ENCODE data around the gene SUV39H2.

Gene SUV39H2, protein sequence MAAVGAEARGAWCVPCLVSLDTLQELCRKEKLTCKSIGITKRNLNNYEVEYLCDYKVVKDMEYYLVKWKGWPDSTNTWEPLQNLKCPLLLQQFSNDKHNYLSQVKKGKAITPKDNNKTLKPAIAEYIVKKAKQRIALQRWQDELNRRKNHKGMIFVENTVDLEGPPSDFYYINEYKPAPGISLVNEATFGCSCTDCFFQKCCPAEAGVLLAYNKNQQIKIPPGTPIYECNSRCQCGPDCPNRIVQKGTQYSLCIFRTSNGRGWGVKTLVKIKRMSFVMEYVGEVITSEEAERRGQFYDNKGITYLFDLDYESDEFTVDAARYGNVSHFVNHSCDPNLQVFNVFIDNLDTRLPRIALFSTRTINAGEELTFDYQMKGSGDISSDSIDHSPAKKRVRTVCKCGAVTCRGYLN

GRCh38 chr10:14878266-14879123 is at the start of gene SUV39H2:
Gene SUV39H2 (plus strand): TSS chr10:14878866. CDS start chr10:14878889, 23 bp downstream.
- Histone ChIP-seq H3K36me3 (ENCODE audit: control insufficient read depth, low read length) (peaks cover 51% of the 10 kb centered on the region), H4K20me1 (ENCODE audit: control insufficient read depth, insufficient read depth, low read depth, low read length) (no peaks in the 10 kb centered on the region), H3K4me3 (ENCODE audit: low read length) (peak within 1 kb of the TSS; percentile 93), H3K27me3 (ENCODE audit: control insufficient read depth, low read length) (no peaks in the 10 kb centered on the region), H3K9me2 (replicated peaks; ENCODE audit: control insufficient read depth, low read length) (no peaks in the 10 kb centered on the region), H3K27ac (ENCODE audit: low read depth, low read length) (peak within 1 kb of the TSS; percentile 50), H3K9me3 (ENCODE audit: control insufficient read depth, insufficient read depth, low read length) (no peaks in the 10 kb centered on the region), H3K79me2 (ENCODE audit: control insufficient read depth, low read length) (peaks cover 77% of the 10 kb centered on the region), H3K4me1 (ENCODE audit: control insufficient read depth, low read length) (peaks cover 29% of the 10 kb centered on the region), H3K4me2 (ENCODE audit: low read length) (peak within 1 kb of the TSS; percentile 77), H3F3A (ENCODE audit: control insufficient read depth, insufficient read depth) (peaks cover 13% of the 10 kb centered on the region; the same call in 1 of the 2 replicates)
- TF ChIP-seq, protein P1, sequence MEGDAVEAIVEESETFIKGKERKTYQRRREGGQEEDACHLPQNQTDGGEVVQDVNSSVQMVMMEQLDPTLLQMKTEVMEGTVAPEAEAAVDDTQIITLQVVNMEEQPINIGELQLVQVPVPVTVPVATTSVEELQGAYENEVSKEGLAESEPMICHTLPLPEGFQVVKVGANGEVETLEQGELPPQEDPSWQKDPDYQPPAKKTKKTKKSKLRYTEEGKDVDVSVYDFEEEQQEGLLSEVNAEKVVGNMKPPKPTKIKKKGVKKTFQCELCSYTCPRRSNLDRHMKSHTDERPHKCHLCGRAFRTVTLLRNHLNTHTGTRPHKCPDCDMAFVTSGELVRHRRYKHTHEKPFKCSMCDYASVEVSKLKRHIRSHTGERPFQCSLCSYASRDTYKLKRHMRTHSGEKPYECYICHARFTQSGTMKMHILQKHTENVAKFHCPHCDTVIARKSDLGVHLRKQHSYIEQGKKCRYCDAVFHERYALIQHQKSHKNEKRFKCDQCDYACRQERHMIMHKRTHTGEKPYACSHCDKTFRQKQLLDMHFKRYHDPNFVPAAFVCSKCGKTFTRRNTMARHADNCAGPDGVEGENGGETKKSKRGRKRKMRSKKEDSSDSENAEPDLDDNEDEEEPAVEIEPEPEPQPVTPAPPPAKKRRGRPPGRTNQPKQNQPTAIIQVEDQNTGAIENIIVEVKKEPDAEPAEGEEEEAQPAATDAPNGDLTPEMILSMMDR (IDR thresholded peaks at IDR 0.05; ENCODE audit: low read depth, low read length, poor library complexity, severe bottlenecking), result peak; percentile 25
- TF ChIP-seq EZH2phosphoT487 (IDR thresholded peaks at IDR 0.05; ENCODE audit: borderline replicate concordance, low read length), result no peak

DNA sequence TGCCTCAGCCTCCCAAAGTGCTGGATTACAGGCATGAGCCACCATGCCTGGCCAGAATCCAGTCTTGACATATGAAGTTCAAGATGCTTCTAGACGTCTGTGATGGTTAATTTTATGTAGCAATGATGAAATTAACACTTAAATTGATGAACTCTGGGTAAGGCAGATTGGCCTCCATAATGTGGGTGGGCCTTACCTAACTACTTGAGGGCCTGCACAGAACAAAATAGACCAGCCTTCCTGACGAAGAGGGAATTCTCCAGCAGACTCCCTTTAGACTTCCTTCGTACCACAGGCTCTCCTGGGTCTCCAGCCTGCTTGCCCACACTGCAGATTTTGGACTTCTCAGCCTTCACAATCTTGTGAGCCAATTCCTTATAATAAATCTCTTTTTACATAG is 45.6 kb upstream of the SUV39H2 start:
- H3K27me3 ChIP-seq (ENCODE audit: control insufficient read depth, low read length), result no peaks in the 10 kb centered on the region
- TF ChIP-seq, protein P1 (IDR thresholded peaks at IDR 0.05; ENCODE audit: low read depth, low read length, poor library complexity, severe bottlenecking), result no peak
- TF ChIP-seq EZH2phosphoT487 (IDR thresholded peaks at IDR 0.05; ENCODE audit: borderline replicate concordance, low read length), result no peak
- H3K27ac ChIP-seq (ENCODE audit: low read depth, low read length), result no peak overlapping the region
- H3K4me2 ChIP-seq (ENCODE audit: low read length), result no peak overlapping the region
- H3K9me2 ChIP-seq (replicated peaks; ENCODE audit: control insufficient read depth, low read length), result no peaks in the 10 kb centered on the region
- no peak overlapping the region for H3K4me3 ChIP-seq (ENCODE audit: low read length)
- no peaks in the 10 kb centered on the region for H3K9me3 ChIP-seq (ENCODE audit: control insufficient read depth, insufficient read depth, low read length)
- no peaks in the 10 kb centered on the region for H3K36me3 ChIP-seq (ENCODE audit: control insufficient read depth, low read length)
- no peaks in the 10 kb centered on the region for H3F3A ChIP-seq (ENCODE audit: control insufficient read depth, insufficient read depth)
- H4K20me1 ChIP-seq (ENCODE audit: control insufficient read depth, insufficient read depth, low read depth, low read length), result no peaks in the 10 kb centered on the region
- H3K79me2 ChIP-seq (ENCODE audit: control insufficient read depth, low read length), result peaks cover 7% of the 10 kb centered on the region
- H3K4me1 ChIP-seq (ENCODE audit: control insufficient read depth, low read length), result peaks cover 10% of the 10 kb centered on the region

- Histone ChIP-seq H3K4me3 (ENCODE audit: low read length) (no peak overlapping the region), H3K9me3 (ENCODE audit: control insufficient read depth, insufficient read depth, low read length) (no peaks in the 10 kb centered on the region), H3K27me3 (ENCODE audit: control insufficient read depth, low read length) (no peaks in the 10 kb centered on the region), H3K4me2 (ENCODE audit: low read length) (no peak overlapping the region), H4K20me1 (ENCODE audit: control insufficient read depth, insufficient read depth, low read depth, low read length) (peaks cover 9% of the 10 kb centered on the region), H3F3A (ENCODE audit: control insufficient read depth, insufficient read depth) (peaks cover 2% of the 10 kb centered on the region; the same call in 1 of the 2 replicates), H3K36me3 (ENCODE audit: control insufficient read depth, low read length) (peaks cover 25% of the 10 kb centered on the region), H3K4me1 (ENCODE audit: control insufficient read depth, low read length) (peaks cover 20% of the 10 kb centered on the region), H3K27ac (ENCODE audit: low read depth, low read length) (no peak overlapping the region), H3K79me2 (ENCODE audit: control insufficient read depth, low read length) (peaks cover 38% of the 10 kb centered on the region), H3K9me2 (replicated peaks; ENCODE audit: control insufficient read depth, low read length) (no peaks in the 10 kb centered on the region)
- no peak for TF ChIP-seq EZH2phosphoT487 (IDR thresholded peaks at IDR 0.05; ENCODE audit: borderline replicate concordance, low read length)
- TF ChIP-seq, protein P1 (IDR thresholded peaks at IDR 0.05; ENCODE audit: low read depth, low read length, poor library complexity, severe bottlenecking), result no peak
Measured at GRCh38 chr10:14836208-14836607, 42.5 kb upstream of the SUV39H2 start.
